Measurements from ENCODE around the gene PHAF1. TPM values are rescaled to one million over a fixed set of nuclear protein-coding genes. Genes with fewer than 3 reads are reported as not detected.

Gene PHAF1
- total and polyA plus RNA-seq, 2 donors (not counting 1 experiment from before 2014, with no cell fraction given) = 18.8 to 20.7 TPM

DNA sequence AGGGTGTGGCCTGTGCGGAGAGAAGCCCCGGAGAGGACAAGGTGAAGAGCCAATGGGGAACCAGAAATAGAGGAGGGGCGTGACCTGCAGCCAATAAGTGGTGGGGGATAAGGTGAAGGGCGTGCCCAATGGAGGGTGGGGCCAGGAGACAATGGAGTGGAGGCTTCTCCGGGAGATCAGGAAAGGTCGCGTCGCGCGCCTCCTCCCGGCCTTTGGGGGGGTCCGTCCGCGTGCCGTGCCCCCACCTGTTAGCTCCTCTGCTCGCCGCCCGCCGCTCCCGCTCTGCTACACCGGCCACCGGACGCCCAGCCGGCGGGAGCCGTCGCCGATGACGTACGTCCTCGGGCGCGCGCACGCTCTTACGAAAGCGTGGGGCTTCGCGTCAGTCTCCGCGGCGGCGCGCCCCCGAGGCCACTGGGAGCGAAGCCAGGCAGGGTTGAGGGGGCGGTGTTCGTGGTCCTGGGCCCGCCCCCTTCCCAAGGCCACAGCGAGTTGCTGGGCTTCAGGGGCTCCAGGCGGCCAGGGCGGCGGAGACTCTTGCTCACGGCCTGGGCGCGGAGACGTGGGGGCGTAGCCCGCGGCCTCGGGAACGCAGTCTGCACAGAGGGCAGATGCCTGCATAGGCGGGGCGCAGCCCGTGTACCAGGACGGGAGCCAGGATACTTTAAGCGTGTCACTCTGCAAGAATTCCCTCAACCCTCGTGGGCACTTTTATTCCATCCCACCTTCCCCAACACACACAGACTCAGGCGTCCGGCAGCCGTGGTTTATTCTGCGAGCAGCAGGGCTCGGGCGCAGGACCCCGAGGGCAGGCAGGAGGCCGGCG, 74.1 kb downstream of the PHAF1 start, which contains the start of gene MATCAP1:
Gene MATCAP1, minus strand, starts transcription at position 337 of the 826 bp plus-strand sequence. CDS start 3,353 bp downstream, outside the sequence.
- Histone ChIP-seq H3K4me1 (ENCODE audit: control insufficient read depth in 2 of 2, insufficient read depth in 2 of 2, low read length in 2 of 2) (peaks cover 20 to 22% of the 10 kb centered on the region in 2 donors), H3K27ac (ENCODE audit: low read length in 2 of 2) (peak within 1 kb of the TSS; percentile 76 to 96), H2AFZ (ENCODE audit: insufficient read depth, low read depth, low read length, poor library complexity, severe bottlenecking) (peak within 1 kb of the TSS; percentile 88), H3K36me3 (replicated peaks in 1 of 2; ENCODE audit: control extremely low read depth in 1 of 2, control insufficient read depth in 1 of 2, extremely low read depth in 1 of 2, insufficient read depth in 2 of 2, low read length in 1 of 2) (no peaks in the 10 kb centered on the region), H3K79me2 (ENCODE audit: control insufficient read depth, insufficient read depth, low read length) (no peaks in the 10 kb centered on the region), H3K27me3 (replicated peaks in 1 of 4; ENCODE audit: control extremely low read depth in 1 of 4, control insufficient read depth in 3 of 4, insufficient read depth in 4 of 4, low read length in 3 of 4) (peaks cover 0 to 39% (median 8%) of the 10 kb centered on the region in 4 experiments), H3K4me2 (replicated peaks; ENCODE audit: low read depth, low read length, poor library complexity, severe bottlenecking) (peak within 1 kb of the TSS; percentile 99), H3K9ac (ENCODE audit: low read length) (peak within 1 kb of the TSS; percentile 86), H3K9me3 (ENCODE audit: control extremely low read depth in 1 of 3, control insufficient read depth in 2 of 3, insufficient read depth in 1 of 3, low read length in 2 of 3) (peaks cover 0 to 3% (median 0%) of the 10 kb centered on the region in 3 donors), H3K4me3 (ENCODE audit: control extremely low read depth in 1 of 5, extremely low read depth in 1 of 5, insufficient read depth in 1 of 5, low read depth in 2 of 5, low read length in 4 of 5) (peak within 1 kb of the TSS; percentile 66 to 95 (median 76)), H4K20me1 (ENCODE audit: control insufficient read depth, insufficient read depth, low read length, poor library complexity, severe bottlenecking) (no peaks in the 10 kb centered on the region)
- H3K27ac Mint-ChIP-seq = peak within 1 kb of the TSS; percentile 50
- H3K4me1 Mint-ChIP-seq = peaks cover 13% of the 10 kb centered on the region
- POLR2A ChIA-PET = interaction anchor here (0.6 to 1.1 kb wide), 2 partner anchors 23 to 60 kb away, joined by 3 to 4 read pairs; no protein-coding TSS in a partner anchor
- no peaks in the 10 kb centered on the region for H3K9me3 Mint-ChIP-seq (ENCODE audit: insufficient read depth)
- peaks cover 13% of the 10 kb centered on the region for H3K27me3 Mint-ChIP-seq
- TF ChIP-seq, protein P1, sequence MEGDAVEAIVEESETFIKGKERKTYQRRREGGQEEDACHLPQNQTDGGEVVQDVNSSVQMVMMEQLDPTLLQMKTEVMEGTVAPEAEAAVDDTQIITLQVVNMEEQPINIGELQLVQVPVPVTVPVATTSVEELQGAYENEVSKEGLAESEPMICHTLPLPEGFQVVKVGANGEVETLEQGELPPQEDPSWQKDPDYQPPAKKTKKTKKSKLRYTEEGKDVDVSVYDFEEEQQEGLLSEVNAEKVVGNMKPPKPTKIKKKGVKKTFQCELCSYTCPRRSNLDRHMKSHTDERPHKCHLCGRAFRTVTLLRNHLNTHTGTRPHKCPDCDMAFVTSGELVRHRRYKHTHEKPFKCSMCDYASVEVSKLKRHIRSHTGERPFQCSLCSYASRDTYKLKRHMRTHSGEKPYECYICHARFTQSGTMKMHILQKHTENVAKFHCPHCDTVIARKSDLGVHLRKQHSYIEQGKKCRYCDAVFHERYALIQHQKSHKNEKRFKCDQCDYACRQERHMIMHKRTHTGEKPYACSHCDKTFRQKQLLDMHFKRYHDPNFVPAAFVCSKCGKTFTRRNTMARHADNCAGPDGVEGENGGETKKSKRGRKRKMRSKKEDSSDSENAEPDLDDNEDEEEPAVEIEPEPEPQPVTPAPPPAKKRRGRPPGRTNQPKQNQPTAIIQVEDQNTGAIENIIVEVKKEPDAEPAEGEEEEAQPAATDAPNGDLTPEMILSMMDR (IDR thresholded peaks at IDR 0.05) = no peak
- TF ChIP-seq EZH2 (IDR thresholded peaks at IDR 0.05; ENCODE audit: borderline replicate concordance, insufficient read depth, low read depth, low read length, poor library complexity, severe bottlenecking) = no peak
- ATAC-seq (ENCODE audit: low read depth) (peak; percentile 96), DNase-seq (peak; percentile 98)
- intact Hi-C loops (cut with micrococcal nuclease) = loop anchor here (1.0 to 2.0 kb wide), 7 partner anchors 8 to 237 kb away; partner anchors contain the start of genes CBFB, E2F4, FBXL8 and FHOD1
- WGBS (ENCODE audit: insufficient coverage) = under 1% methylated on average over 77 of the region's 77 CpGs
- CTCF ChIA-PET = interaction anchor here (1.1 to 2.5 kb wide), 10 partner anchors 11 to 231 kb away, joined by 3 to 27 read pairs (median 7); partner anchors contain the start of genes FBXL8 and TRADD
- H3K4me3 Mint-ChIP-seq = peak within 1 kb of the TSS; percentile 93
